CD4-positive, alpha-beta T cell treated with Interleukin-6 at 100 ng/mL for 8 hours (primary cell): Measurements from ENCODE around the gene ASTL.

ENCODE experiments used
- DNase-seq: peaks from one replicate; pipeline ENCODE4 v3.0.0-alpha.2; 2020; ENCODE audit warnings: mixed read lengths, low spot score

The ASTL gene

DNA sequence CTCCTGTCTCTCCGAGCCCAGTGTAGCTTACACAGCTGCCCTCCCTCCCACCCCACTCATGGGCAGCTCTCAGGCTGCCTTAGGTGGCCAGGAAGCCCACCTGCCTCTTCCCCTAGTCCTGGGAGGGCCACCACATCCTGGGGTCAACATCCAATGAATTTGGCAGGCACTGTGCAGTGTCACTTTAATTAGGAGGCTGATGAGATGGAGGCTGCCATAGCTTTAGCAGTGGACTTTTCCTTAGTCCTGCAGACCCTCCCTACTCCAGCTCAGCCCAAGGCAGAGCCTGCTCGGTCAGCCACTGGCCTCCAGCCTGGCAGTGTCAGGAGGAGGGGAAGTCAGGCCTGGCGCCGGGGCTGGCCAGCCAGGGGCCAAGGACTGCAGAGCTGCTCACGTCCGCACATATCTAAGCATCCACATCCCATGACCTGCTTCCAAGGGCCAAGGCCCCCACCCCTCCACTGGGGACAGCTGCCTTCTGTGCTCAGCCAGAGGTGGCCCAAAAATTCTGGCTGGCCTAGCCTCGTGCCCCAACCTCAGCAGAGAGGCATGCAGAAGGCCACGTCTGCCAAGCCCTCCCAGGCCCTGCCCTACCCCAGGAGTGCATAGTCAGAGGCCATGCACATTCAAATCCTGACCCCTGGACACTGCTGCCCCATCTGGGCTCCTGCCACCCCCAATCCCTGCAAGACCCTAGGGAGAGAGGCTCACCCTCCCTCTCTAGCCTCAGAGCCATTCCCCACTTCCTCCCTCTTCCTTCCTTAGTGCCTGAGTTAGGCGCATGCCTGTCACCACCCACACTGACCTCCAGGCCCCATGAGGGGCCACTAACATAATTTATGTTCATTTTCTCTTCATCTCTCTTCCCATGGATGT is 55.0 kb downstream of the ASTL start:
- no peak for DNase-seq

DNA sequence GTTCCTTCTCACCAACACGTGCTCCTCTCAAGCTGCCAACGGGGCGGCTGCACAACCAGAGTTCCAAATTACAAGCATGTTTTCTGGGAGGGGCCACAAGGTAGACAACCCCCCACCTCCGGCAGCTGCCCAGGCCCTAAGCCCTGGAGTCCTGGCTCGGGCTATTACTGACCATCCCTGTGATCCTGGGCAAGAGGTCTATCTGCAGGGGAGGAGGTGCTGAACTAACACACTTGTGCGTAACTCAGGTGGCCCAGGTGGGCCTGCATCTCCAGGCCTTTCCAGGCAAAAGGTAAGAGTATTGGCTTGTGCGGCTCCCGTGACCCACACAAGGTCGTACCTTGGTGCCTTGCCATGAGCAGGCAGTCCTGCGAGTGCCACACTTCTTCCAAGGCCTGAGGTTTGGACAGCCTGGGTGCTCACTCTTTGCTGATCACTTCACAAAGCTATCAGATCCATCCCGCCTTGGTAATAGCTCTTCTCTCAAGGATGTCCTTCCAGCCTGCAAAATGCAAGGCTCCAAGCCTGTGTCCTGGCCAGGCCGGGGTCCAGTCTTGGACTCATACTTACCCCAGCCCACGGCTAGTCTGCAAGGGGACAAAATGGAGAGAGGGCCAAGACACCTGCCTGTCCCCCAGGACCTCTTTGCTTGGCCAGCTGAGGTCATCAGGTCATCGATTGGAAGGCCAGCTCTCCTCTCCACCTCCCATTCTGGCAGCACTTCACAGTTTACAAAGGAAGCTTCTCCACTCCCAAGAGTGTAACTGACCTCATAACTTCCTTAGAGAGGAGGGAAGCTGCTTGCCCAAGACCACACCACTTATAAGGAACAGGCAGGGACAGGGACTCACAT is 55.9 kb downstream of the ASTL start:
- no peak for DNase-seq

DNA sequence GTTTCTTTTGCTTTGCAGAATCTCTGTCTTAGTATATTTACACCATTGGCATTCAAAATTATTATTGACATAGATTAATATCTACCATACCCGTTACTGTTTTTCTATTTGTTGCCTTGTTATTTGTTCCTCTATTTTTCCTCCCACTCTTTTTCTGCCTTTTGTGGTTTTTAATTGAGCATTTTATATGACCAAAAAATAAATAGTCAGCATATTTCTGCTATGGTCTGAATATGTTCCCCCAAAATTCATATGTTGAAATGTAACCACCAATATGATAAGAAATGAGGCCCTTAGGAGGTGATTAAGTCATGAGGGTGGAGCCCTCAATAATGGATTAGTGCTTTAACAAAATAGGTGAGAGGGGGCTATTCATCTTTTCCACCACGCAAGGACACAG is 57.3 kb downstream of the ASTL start:
- no peak for DNase-seq

DNA sequence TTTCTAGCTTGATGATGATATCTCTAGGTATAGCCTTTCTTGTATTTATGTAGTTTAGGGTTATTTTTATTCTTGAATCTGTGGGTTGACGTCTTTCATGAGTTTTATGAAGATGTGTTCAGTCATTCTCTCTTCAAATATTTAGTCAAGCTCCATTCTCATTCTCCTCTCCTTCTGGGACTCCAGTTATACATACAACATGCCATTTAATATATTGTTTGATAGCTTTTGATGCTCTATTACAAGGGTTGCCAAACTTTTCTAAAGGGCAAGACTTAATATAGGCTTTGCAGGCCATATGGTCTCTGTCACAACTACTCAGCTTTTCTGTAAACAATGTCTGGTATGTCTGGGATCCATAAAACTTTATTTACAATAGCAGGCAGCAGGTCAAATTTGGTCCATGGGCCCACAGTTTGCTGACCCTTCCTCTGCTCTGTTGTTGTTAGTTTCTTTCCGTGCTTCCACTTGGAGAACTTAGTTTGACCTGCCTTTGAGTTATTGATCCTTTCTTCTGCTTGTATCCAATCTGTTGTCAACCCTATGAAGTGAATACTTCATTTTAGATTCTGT is 63.0 kb downstream of the ASTL start:
- no peak for DNase-seq

DNA sequence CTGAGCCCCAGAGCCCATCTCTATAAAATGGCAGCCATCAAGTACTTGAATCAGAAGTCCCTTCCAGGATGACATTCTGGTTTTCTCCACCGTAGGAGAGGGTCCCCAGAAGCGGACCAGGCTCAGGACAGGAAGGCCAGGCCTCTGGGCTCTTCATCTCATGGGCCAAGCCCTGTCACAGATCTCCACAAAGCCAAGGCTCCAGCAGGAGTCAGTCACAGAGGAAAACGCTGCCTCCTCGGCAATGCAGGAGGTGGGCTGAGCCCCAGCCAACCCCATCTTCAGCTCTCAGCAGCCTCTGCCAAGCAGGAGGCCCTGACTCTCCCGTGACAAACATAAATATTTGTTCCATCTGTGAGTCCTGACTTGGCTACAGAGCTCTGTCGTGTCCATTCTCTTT is 64.1 kb downstream of the ASTL start:
- DNase-seq: no peak

DNA sequence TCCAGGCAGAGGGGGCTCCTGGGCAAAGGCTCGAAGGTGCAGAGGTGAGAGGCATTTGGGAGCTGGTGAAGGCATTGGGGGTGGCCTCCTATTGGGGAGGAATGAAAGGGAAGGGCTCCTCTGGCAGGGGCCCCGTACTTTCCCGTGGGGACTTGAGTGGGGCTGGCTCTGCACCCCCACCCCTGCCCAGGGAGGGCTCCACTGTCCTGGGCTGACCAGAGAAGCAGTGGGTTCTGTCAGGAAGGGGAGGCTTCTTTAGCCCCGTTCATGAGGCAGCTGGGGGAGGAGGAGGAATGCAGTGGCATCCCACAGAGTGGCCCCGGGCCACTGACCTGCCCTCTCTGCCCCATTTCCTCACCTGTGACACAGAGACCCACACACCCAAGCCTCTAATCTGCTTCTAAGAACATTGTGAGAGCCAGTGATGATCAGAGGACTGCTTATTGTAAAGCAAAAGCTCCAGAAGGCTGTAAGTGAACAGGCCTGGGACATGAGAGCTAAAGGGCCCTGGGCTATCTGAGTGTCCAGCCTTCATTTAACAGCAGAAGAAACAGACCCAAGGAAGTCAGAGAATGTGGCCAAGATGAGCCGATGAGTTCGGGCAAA is 65.0 kb downstream of the ASTL start:
- DNase-seq: no peak
